ENCODE data around the gene NRXN3.

Gene NRXN3

GRCh38 chr14:79613625-79614024, 1443.5 kb downstream of the NRXN3 start:
- H3K27me3 Mint-ChIP-seq (ENCODE audit: low read depth) = no peaks in the 10 kb centered on the region
- TF ChIP-seq, protein P1, sequence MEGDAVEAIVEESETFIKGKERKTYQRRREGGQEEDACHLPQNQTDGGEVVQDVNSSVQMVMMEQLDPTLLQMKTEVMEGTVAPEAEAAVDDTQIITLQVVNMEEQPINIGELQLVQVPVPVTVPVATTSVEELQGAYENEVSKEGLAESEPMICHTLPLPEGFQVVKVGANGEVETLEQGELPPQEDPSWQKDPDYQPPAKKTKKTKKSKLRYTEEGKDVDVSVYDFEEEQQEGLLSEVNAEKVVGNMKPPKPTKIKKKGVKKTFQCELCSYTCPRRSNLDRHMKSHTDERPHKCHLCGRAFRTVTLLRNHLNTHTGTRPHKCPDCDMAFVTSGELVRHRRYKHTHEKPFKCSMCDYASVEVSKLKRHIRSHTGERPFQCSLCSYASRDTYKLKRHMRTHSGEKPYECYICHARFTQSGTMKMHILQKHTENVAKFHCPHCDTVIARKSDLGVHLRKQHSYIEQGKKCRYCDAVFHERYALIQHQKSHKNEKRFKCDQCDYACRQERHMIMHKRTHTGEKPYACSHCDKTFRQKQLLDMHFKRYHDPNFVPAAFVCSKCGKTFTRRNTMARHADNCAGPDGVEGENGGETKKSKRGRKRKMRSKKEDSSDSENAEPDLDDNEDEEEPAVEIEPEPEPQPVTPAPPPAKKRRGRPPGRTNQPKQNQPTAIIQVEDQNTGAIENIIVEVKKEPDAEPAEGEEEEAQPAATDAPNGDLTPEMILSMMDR (IDR thresholded peaks at IDR 0.05; ENCODE audit: unreplicated experiment in 3 of 3) = no peak
- H3K9me3 Mint-ChIP-seq = peaks cover 11% of the 10 kb centered on the region
- H3K4me3 Mint-ChIP-seq = no peak overlapping the region
- no peak overlapping the region for H3K27ac Mint-ChIP-seq
- peaks cover 11% of the 10 kb centered on the region for H3K4me1 Mint-ChIP-seq
- H3K36me3 Mint-ChIP-seq (ENCODE audit: low read depth) = no peaks in the 10 kb centered on the region

GRCh38 chr14:79614448-79614847, 1444.3 kb downstream of the NRXN3 start:
- no peak overlapping the region for H3K27ac Mint-ChIP-seq
- TF ChIP-seq, protein P1 (IDR thresholded peaks at IDR 0.05; ENCODE audit: unreplicated experiment in 3 of 3) = no peak
- peaks cover 6% of the 10 kb centered on the region for H3K4me1 Mint-ChIP-seq
- H3K27me3 Mint-ChIP-seq (ENCODE audit: low read depth) = no peaks in the 10 kb centered on the region
- H3K9me3 Mint-ChIP-seq = peaks cover 11% of the 10 kb centered on the region
- no peaks in the 10 kb centered on the region for H3K36me3 Mint-ChIP-seq (ENCODE audit: low read depth)
- no peak overlapping the region for H3K4me3 Mint-ChIP-seq

DNA sequence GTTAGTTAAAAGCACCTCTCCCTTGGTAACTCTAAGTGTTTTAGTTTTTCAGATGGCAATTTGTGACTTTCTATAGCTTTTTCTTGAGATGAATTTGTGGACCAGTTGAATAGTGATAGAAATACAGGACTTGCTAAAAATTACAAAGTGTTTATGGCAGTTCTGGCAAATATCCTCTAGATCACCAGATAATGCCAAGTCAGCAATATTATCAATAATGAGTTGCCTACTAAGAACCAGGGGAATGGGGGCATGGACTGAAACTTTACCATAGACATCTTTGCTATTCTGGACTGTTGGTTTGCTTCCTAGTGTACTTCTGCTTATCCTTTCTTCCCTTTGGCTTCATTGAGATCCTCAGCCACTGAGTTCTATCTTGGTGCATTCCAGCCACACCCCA, 1456.9 kb downstream of the NRXN3 start:
- Mint-ChIP-seq H3K27me3 (ENCODE audit: low read depth) (no peaks in the 10 kb centered on the region), H3K4me1 (peaks cover 6% of the 10 kb centered on the region), H3K27ac (no peak overlapping the region), H3K4me3 (no peak overlapping the region), H3K36me3 (ENCODE audit: low read depth) (no peaks in the 10 kb centered on the region), H3K9me3 (no peaks in the 10 kb centered on the region)
- TF ChIP-seq, protein P1 (IDR thresholded peaks at IDR 0.05; ENCODE audit: unreplicated experiment in 3 of 3) = no peak

GRCh38 chr14:79629411-79630287, 1459.5 kb downstream of the NRXN3 start:
- Mint-ChIP-seq H3K27ac (peak overlapping the region; percentile 79 to 88 (median 87)), H3K36me3 (ENCODE audit: low read depth) (no peaks in the 10 kb centered on the region), H3K4me3 (peak overlapping the region in 1 of 3 experiments; percentile 2), H3K27me3 (ENCODE audit: low read depth) (no peaks in the 10 kb centered on the region), H3K9me3 (no peaks in the 10 kb centered on the region), H3K4me1 (peaks cover 6% of the 10 kb centered on the region)
- TF ChIP-seq, protein P1 (IDR thresholded peaks at IDR 0.05; ENCODE audit: unreplicated experiment in 3 of 3) = no peak

GRCh38 chr14:79630288-79630960, 1460.3 kb downstream of the NRXN3 start:
- TF ChIP-seq, protein P1 (IDR thresholded peaks at IDR 0.05; ENCODE audit: unreplicated experiment in 3 of 3) = no peak
- Mint-ChIP-seq H3K27me3 (ENCODE audit: low read depth) (no peaks in the 10 kb centered on the region), H3K4me3 (no peak overlapping the region), H3K36me3 (ENCODE audit: low read depth) (no peaks in the 10 kb centered on the region), H3K4me1 (peaks cover 6% of the 10 kb centered on the region), H3K27ac (peak overlapping the region in 2 of 3 experiments; percentile 87 to 88), H3K9me3 (no peaks in the 10 kb centered on the region)
